Measurements from ENCODE around the gene RALY. TPM values are rescaled to one million over a fixed set of nuclear protein-coding genes. Genes with fewer than 3 reads are reported as not detected.

RALY gene
- total and polyA plus RNA-seq, 2 of the 4 experiments (the other 2 are of a cell fraction): 46.2 to 115 TPM

GRCh38 chr20:34070859-34071258, 77.1 kb downstream of the RALY start:
- Histone ChIP-seq H2AFZ (replicated peaks; ENCODE audit: low read length, poor library complexity) (no peak overlapping the region), H3K4me1 (ENCODE audit: control insufficient read depth, insufficient read depth, low read length) (peaks cover 10% of the 10 kb centered on the region), H3K4me2 (ENCODE audit: low read depth, low read length) (no peak overlapping the region), H3K56ac (ENCODE audit: extremely low read depth, insufficient read depth, low read length) (no peak overlapping the region), H3K79me1 (ENCODE audit: low read depth in 1 of 2, low read length in 2 of 2) (peaks cover 42 to 90% of the 10 kb centered on the region in 2 experiments), H3K4ac (ENCODE audit: low read depth, low read length) (no peak overlapping the region), H3K4me3 (ENCODE audit: insufficient read depth, low read depth, low read length) (no peak overlapping the region), H3K36me3 (ENCODE audit: control insufficient read depth, insufficient read depth, low read length) (peaks cover 25% of the 10 kb centered on the region), H2AK9ac (replicated peaks; ENCODE audit: low read depth, low read length, poor library complexity) (no peak overlapping the region), H3K9ac (ENCODE audit: low read depth, low read length) (no peak overlapping the region), H2BK5ac (ENCODE audit: low read depth, low read length, poor library complexity, severe bottlenecking) (no peak overlapping the region), H4K20me1 (ENCODE audit: insufficient read depth, low read length) (peaks cover 73% of the 10 kb centered on the region), H3K23ac (ENCODE audit: low read depth, low read length) (no peak overlapping the region), H2BK20ac (ENCODE audit: low read depth, low read length) (no peak overlapping the region), H2BK15ac (ENCODE audit: low read depth, low read length) (no peak overlapping the region), H2BK120ac (ENCODE audit: low read depth, low read length) (no peak overlapping the region), H4K5ac (ENCODE audit: low read depth, low read length) (no peak overlapping the region), H3K9me1 (ENCODE audit: insufficient read depth, low read length) (peaks cover 8% of the 10 kb centered on the region; the same call in 1 of the 2 replicates), H3K9me3 (ENCODE audit: control insufficient read depth, insufficient read depth, low read length) (no peaks in the 10 kb centered on the region), H3K14ac (replicated peaks; ENCODE audit: low read depth, low read length) (no peak overlapping the region), H3K27ac (ENCODE audit: insufficient read depth, low read length) (no peak overlapping the region), H2AK5ac (ENCODE audit: low read depth, low read length) (no peak overlapping the region), H3K27me3 (ENCODE audit: control insufficient read depth, insufficient read depth, low read length) (no peaks in the 10 kb centered on the region), H4K91ac (ENCODE audit: insufficient read depth, low read depth, low read length) (no peak overlapping the region), H3K18ac (ENCODE audit: low read depth, low read length) (no peak overlapping the region), H4K8ac (ENCODE audit: low read depth in 2 of 2, low read length in 2 of 2) (no peak overlapping the region)
- POLR2A ChIA-PET (ENCODE audit: unreplicated experiment): no interaction called here
- CTCF ChIA-PET: interaction anchor here (1.0 kb wide), 1 partner anchor 208 kb away, joined by 6 read pairs; no protein-coding TSS in a partner anchor
- no TSS peak for BruUV-seq (replicated peaks)
- DNase-seq (no peak), ATAC-seq (ENCODE audit: low read depth) (no peak)
- dilution Hi-C loops (cut with HindIII; ENCODE audit: low sequenced_read_pairs, unreplicated experiment) (no loop called here), intact Hi-C loops (cut with micrococcal nuclease) (loop anchor here (1.0 kb wide), 1 partner anchor 138 kb away; no protein-coding TSS in a partner anchor), in situ Hi-C loops (cut with MboI; ENCODE audit: low sequenced_read_pairs) (no loop called here)
- TF ChIP-seq ELK1 (IDR thresholded peaks at IDR 0.05; ENCODE audit: borderline replicate concordance, low read depth, low read length) (no peak), FOS (IDR thresholded peaks at IDR 0.05; ENCODE audit: low read depth, low read length) (no peak), RCOR1 (IDR thresholded peaks at IDR 0.05; ENCODE audit: insufficient replicate concordance, low read length) (no peak)
- WGBS, 2 experiments (ENCODE audit: extremely low coverage in 2 of 2, insufficient read length in 1 of 2): no CpG with 5 or more reads among the region's 8 CpGs

Data from IMR-90 (cell line).